H1 (cell line): ENCODE results near the gene MPDZ. TPM values are rescaled to one million over a fixed set of nuclear protein-coding genes. Genes with fewer than 3 reads are reported as not detected.

ENCODE experiments used
- CTCF ChIA-PET: fragments of 300-600 bp; sonication (Branson Sonifier 250); formaldehyde crosslinking; loops from one replicate; lab custom pipeline; 2021; ENCODE audit not compliant: partially characterized antibody; lab: Charles Lee
- POLR2A ChIA-PET: fragments of 300-600 bp; sonication (Branson Sonifier 250); formaldehyde crosslinking; loops from one replicate; lab custom pipeline; 2021; ENCODE audit warnings: inconsistent platforms; ENCODE audit not compliant: partially characterized antibody; lab: Charles Lee
- DNase-seq, 2 experiments: peaks; one replicate each; pipeline versions ENCODE4 v3.0.0 to v3.0.0-alpha.2; 2010 to 2022; ENCODE audit warnings: low spot score in 2 of 2, low read depth in 1 of 2, mixed read lengths in 1 of 2
- FAIRE-seq: peaks from 2 replicates; lab custom pipeline; 2011; peaks lifted over from hg19 to GRCh38; lab: Jason Lieb, UNC
- H2AFZ ChIP-seq: 2 replicates; pipeline ENCODE4 v1.8.1; 2012; ENCODE audit warnings: low read length, inconsistent platforms
- H2AK5ac ChIP-seq: 2 replicates; pipeline ENCODE4 v1.6.1; 2013; ENCODE audit warnings: low read depth, low read length
- H2BK120ac ChIP-seq: replicated peaks from 2 replicates; pipeline ENCODE3; 2013; ENCODE audit warnings: low read depth, low read length, inconsistent platforms
- H2BK12ac ChIP-seq: 2 replicates; pipeline ENCODE4 v1.6.1; 2013; ENCODE audit warnings: low read depth, low read length
- H2BK15ac ChIP-seq: 2 replicates; pipeline ENCODE4 v1.6.1; 2013; ENCODE audit warnings: low read length
- H2BK20ac ChIP-seq: 2 replicates; pipeline ENCODE4 v1.6.1; 2013; ENCODE audit warnings: low read length
- H2BK5ac ChIP-seq: 2 replicates; pipeline ENCODE4 v1.6.1; 2013; ENCODE audit warnings: low read depth, low read length
- H3K14ac ChIP-seq: 2 replicates; pipeline ENCODE4 v1.6.1; 2013; ENCODE audit warnings: inconsistent platforms; ENCODE audit not compliant: insufficient read length
- H3K18ac ChIP-seq: 2 replicates; pipeline ENCODE4 v1.6.1; 2013; ENCODE audit warnings: low read length; ENCODE audit errors: extremely low read depth
- H3K23ac ChIP-seq: 2 replicates; pipeline ENCODE4 v1.6.1; 2013; ENCODE audit warnings: inconsistent platforms; ENCODE audit not compliant: insufficient read length
- H3K23me2 ChIP-seq: 2 replicates; pipeline ENCODE4 v1.6.1; 2013; ENCODE audit warnings: low read depth, low read length
- H3K27ac ChIP-seq: 2 replicates; pipeline ENCODE4 v1.6.1; 2011; ENCODE audit warnings: low read depth, low read length, inconsistent platforms
- H3K27me3 ChIP-seq, 4 experiments: replicated peaks in 1 of 4; 1 replicate in 1 of 4; 2 replicates in 3 of 4; pipeline versions ENCODE4 v1.6.1 to v1.8.1; 2011 to 2013; ENCODE audit warnings: low read length in 3 of 4, mild to moderate bottlenecking in 3 of 4, inconsistent platforms in 2 of 4, mixed read lengths in 2 of 4, moderate library complexity in 1 of 4; ENCODE audit not compliant: control insufficient read depth in 3 of 4, insufficient read depth in 3 of 4; ENCODE audit errors: extremely low read depth in 1 of 4
- H3K36me3 ChIP-seq, 4 experiments: 2 replicates each; pipeline versions ENCODE4 v1.6.1 to v1.8.1; 2011 to 2013; ENCODE audit warnings: mild to moderate bottlenecking in 4 of 4, low read length in 3 of 4, moderate library complexity in 2 of 4, control low read depth in 1 of 4, inconsistent platforms in 1 of 4; ENCODE audit not compliant: insufficient read depth in 4 of 4, control insufficient read depth in 2 of 4
- H3K4ac ChIP-seq: replicated peaks from 2 replicates; pipeline ENCODE3; 2013; ENCODE audit warnings: low read length, low read depth, mixed read lengths, inconsistent platforms; ENCODE audit not compliant: insufficient read length
- H3K4me1 ChIP-seq, 4 experiments: replicated peaks in 1 of 4; 1 replicate in 1 of 4; 2 replicates in 3 of 4; pipeline versions ENCODE4 v1.6.1 to v1.8.1; 2011 to 2013; ENCODE audit warnings: low read length in 3 of 4, inconsistent platforms in 2 of 4, mixed read lengths in 1 of 4; ENCODE audit not compliant: insufficient read depth in 4 of 4, control insufficient read depth in 3 of 4
- H3K4me2 ChIP-seq, 2 experiments: 2 replicates each; pipeline versions ENCODE4 v1.6.1 to v1.8.1; 2011 to 2013; ENCODE audit warnings: low read depth in 2 of 2, low read length in 2 of 2, control low read depth in 1 of 2, inconsistent platforms in 1 of 2, mild to moderate bottlenecking in 1 of 2; ENCODE audit not compliant: insufficient read depth in 1 of 2
- H3K4me3 ChIP-seq, 4 experiments: fragments of 200-600, 300-600 bp in 1 of 4; sonication (generic), shearing (Covaris generic), sonication (Bioruptor Twin) in 1 of 4; 2 replicates each; pipeline versions ENCODE4 v1.5.1 to v1.8.1; 2011 to 2016; ENCODE audit warnings: low read length in 4 of 4, low read depth in 3 of 4, control low read depth in 2 of 4, inconsistent platforms in 2 of 4, mild to moderate bottlenecking in 2 of 4, mixed read lengths in 1 of 4, moderate library complexity in 1 of 4; ENCODE audit not compliant: insufficient read depth in 2 of 4; ENCODE audit errors: extremely low read depth in 1 of 4
- H3K56ac ChIP-seq: replicated peaks from 2 replicates; pipeline ENCODE3; 2013; ENCODE audit warnings: low read depth, mild to moderate bottlenecking, mixed read lengths, low read length, inconsistent platforms; ENCODE audit not compliant: insufficient read length
- H3K79me1 ChIP-seq: 2 replicates; pipeline ENCODE4 v1.6.1; 2013; ENCODE audit warnings: low read depth, low read length, control low read depth
- H3K79me2 ChIP-seq, 2 experiments: 2 replicates each; pipeline versions ENCODE4 v1.6.1 to v1.8.1; 2012 to 2013; ENCODE audit warnings: low read length in 2 of 2, mild to moderate bottlenecking in 2 of 2, inconsistent platforms in 1 of 2; ENCODE audit not compliant: insufficient read depth in 2 of 2, control insufficient read depth in 1 of 2
- H3K9ac ChIP-seq, 4 experiments: replicated peaks in 1 of 4; 1 replicate in 1 of 4; 2 replicates in 3 of 4; pipeline versions ENCODE4 v1.6.1 to v1.8.1; 2011 to 2013; ENCODE audit warnings: low read depth in 3 of 4, low read length in 3 of 4, control low read depth in 2 of 4, mild to moderate bottlenecking in 2 of 4, moderate library complexity in 2 of 4, inconsistent platforms in 1 of 4; ENCODE audit errors: extremely low read depth in 1 of 4
- H3K9me3 ChIP-seq, 2 experiments: 2 replicates each; pipeline versions ENCODE4 v1.6.1 to v1.8.1; 2012 to 2013; ENCODE audit warnings: mild to moderate bottlenecking in 2 of 2, moderate library complexity in 2 of 2, control low read depth in 1 of 2, inconsistent platforms in 1 of 2, low read depth in 1 of 2, low read length in 1 of 2, mixed read lengths in 1 of 2; ENCODE audit not compliant: insufficient read depth in 2 of 2
- H4K20me1 ChIP-seq, 2 experiments: replicated peaks in 1 of 2; 2 replicates each; pipeline versions ENCODE3 to v1.8.1; 2011 to 2013; ENCODE audit warnings: inconsistent platforms in 2 of 2, low read length in 2 of 2, mild to moderate bottlenecking in 1 of 2; ENCODE audit not compliant: insufficient read depth in 2 of 2, control insufficient read depth in 1 of 2
- H4K5ac ChIP-seq: 2 replicates; pipeline ENCODE4 v1.6.1; 2013; ENCODE audit warnings: low read length, low read depth, mixed read lengths, inconsistent platforms; ENCODE audit not compliant: insufficient read length
- H4K8ac ChIP-seq: 2 replicates; pipeline ENCODE4 v1.8.0; 2013; ENCODE audit warnings: mild to moderate bottlenecking, moderate library complexity, low read length, inconsistent platforms; ENCODE audit not compliant: insufficient read depth; ENCODE audit errors: extremely low read depth
- H4K91ac ChIP-seq: replicated peaks from 2 replicates; pipeline ENCODE3; 2013; ENCODE audit warnings: low read length, mixed read lengths, inconsistent platforms; ENCODE audit not compliant: insufficient read length
- GTF2F1 ChIP-seq: IDR thresholded peaks from 2 replicates; pipeline ENCODE4 v1.6.1; 2012; ENCODE audit warnings: low read depth, low read length, improper control_type of control experiment, borderline replicate concordance
- SIX5 ChIP-seq: IDR thresholded peaks from 2 replicates; pipeline ENCODE4 v1.6.1; 2011; ENCODE audit warnings: mild to moderate bottlenecking, low read depth, low read length
- WGBS, 2 experiments: shearing (Covaris generic) in 1 of 2; methylation state at CpG; one replicate each; pipeline versions ENCODE4 v1.1.6 to v1.1.7; 2013 to 2015; ENCODE audit warnings: low lambda C conversion rate in 2 of 2, mixed read lengths in 2 of 2, inconsistent platforms in 1 of 2, low coverage in 1 of 2, missing lambda C conversion rate in 1 of 2; ENCODE audit not compliant: insufficient replicate concordance in 2 of 2, insufficient coverage in 1 of 2, insufficient read length in 1 of 2; ENCODE audit errors: extremely low coverage in 1 of 2, missing lambda C conversion rate in 1 of 2; 5-methylcytosine and 5-hydroxymethylcytosine counted together
- polyA plus RNA-seq, 7 experiments: library from polyadenylated mRNA; depleted of rRNA in 3 of 7; stranded (reverse) in 5 of 7; unstranded in 2 of 7; fragments of >200 nt in 5 of 7; fragments of 200-250 nt in 2 of 7; gene quantifications; 1 replicate in 5 of 7; 2 replicates in 1 of 7; 4 replicates in 1 of 7; pipeline versions ENCODE4 v1.2.1 to v1.2.3, GENCODE V29; 2011 to 2013; ENCODE audit warnings: missing spikeins in 2 of 7, mixed read lengths in 2 of 7
- total RNA-seq: library from RNA; stranded (reverse); fragmentation: NEBNext Ultra II Directional; extraction: Animal tissue kit (Norgen Biotek cat#: 25700); gene quantifications from 2 replicates; pipeline ENCODE4 v1.2.1, GENCODE V29; 2021

MPDZ gene
- total and polyA plus RNA-seq, 2 of the 8 experiments (the other 6 are each of a cell fraction or from before 2014, with no cell fraction given), result 14.6 to 39.4 TPM

- no peak for TF ChIP-seq GTF2F1
- TF ChIP-seq SIX5, result peak; percentile 1; the same call in 1 of the 2 replicates
- ChIA-PET POLR2A (interaction anchor here (0.7 kb wide), 1 partner anchor 1286 kb away, joined by 3 read pairs; no protein-coding TSS in a partner anchor), CTCF (interaction anchor here (0.7 to 1.4 kb wide), 2 partner anchors 12 to 27 kb away, joined by 4 read pairs; no protein-coding TSS in a partner anchor)
- Histone ChIP-seq H3K14ac (no peak overlapping the region), H2BK15ac (no peak overlapping the region), H3K18ac (no peak overlapping the region), H2BK120ac (no peak overlapping the region), H3K79me2 (no peaks in the 10 kb centered on the region), H3K9ac (no peak overlapping the region), H2BK5ac (no peak overlapping the region), H3K56ac (no peak overlapping the region), H2AFZ (no peak overlapping the region), H4K91ac (no peak overlapping the region), H3K27ac (no peak overlapping the region), H4K5ac (no peak overlapping the region), H3K4me2 (no peak overlapping the region), H2AK5ac (no peak overlapping the region), H3K23ac (no peak overlapping the region), H3K4ac (no peak overlapping the region), H3K9me3 (no peaks in the 10 kb centered on the region), H3K4me3 (no peak overlapping the region), H4K8ac (no peak overlapping the region), H3K36me3 (no peaks in the 10 kb centered on the region), H3K79me1 (no peaks in the 10 kb centered on the region), H4K20me1 (no peaks in the 10 kb centered on the region), H3K4me1 (no peaks in the 10 kb centered on the region), H2BK12ac (no peak overlapping the region), H2BK20ac (no peak overlapping the region), H3K27me3 (no peaks in the 10 kb centered on the region), H3K23me2 (no peaks in the 10 kb centered on the region)
- DNase-seq (no peak), FAIRE-seq (no peak)
- 88% methylated on average over 3 of the region's 3 CpGs; no CpG with 5 or more reads in 1 of the 2 experiments for WGBS, 2 experiments
These were observed 218.1 kb downstream of the MPDZ start for GRCh38 chr9:13061390-13061789.
